ENCODE measurements around the gene GGTA1.
"Not testable (repeated sequence)": the region's sequence is repeated elsewhere in the genome, so short reads cannot be mapped to it uniquely, and the experiment has no call there.

GGTA1 gene

GRCh38 chr9:121499427-121500164 lies at the start of gene GGTA1:
TSS of gene GGTA1 (minus strand) at chr9:121499844. CDS start at chr9:121467922, 31,922 bp downstream.
- DNase-seq = no peak

GRCh38 chr9:121548666-121549065 lies 49.0 kb upstream of the GGTA1 start:
- no peak for DNase-seq

- peak; percentile 60 for DNase-seq
These were observed 46.3 kb upstream of the GGTA1 start for GRCh38 chr9:121545875-121546423.

GRCh38 chr9:121545150-121545874 lies 45.7 kb upstream of the GGTA1 start:
- no peak for DNase-seq

GRCh38 chr9:121542025-121542424 lies 42.4 kb upstream of the GGTA1 start:
- DNase-seq = no peak

- no peak for DNase-seq
These were observed 41.6 kb upstream of the GGTA1 start for GRCh38 chr9:121541256-121541655.

- no peak for DNase-seq
These were observed 38.6 kb upstream of the GGTA1 start for GRCh38 chr9:121538221-121538620.

GRCh38 chr9:121537283-121537682 lies 37.6 kb upstream of the GGTA1 start:
- DNase-seq = no peak

- DNase-seq = no peak
These were observed 33.2 kb upstream of the GGTA1 start for GRCh38 chr9:121532881-121533280.

- no peak for DNase-seq
These were observed 29.8 kb upstream of the GGTA1 start for GRCh38 chr9:121529237-121529987.

- DNase-seq = no peak
These were observed 29.0 kb upstream of the GGTA1 start for GRCh38 chr9:121528642-121529041.

- DNase-seq = no peak
These were observed 27.7 kb upstream of the GGTA1 start for GRCh38 chr9:121527371-121527770.

- DNase-seq = not testable (repeated sequence)
These were observed 20.0 kb upstream of the GGTA1 start for GRCh38 chr9:121519688-121520087.

GRCh38 chr9:121518634-121519033 lies 19.0 kb upstream of the GGTA1 start:
- no peak for DNase-seq

GRCh38 chr9:121513166-121513565 lies 13.5 kb upstream of the GGTA1 start:
- DNase-seq = not testable (repeated sequence)

GRCh38 chr9:121510766-121511550 lies 11.3 kb upstream of the GGTA1 start:
- no peak for DNase-seq

GRCh38 chr9:121509180-121509579 lies 9.5 kb upstream of the GGTA1 start:
- DNase-seq = no peak

GRCh38 chr9:121508415-121508814 lies 8.8 kb upstream of the GGTA1 start:
- no peak for DNase-seq

- DNase-seq = no peak
These were observed 6.5 kb upstream of the GGTA1 start for GRCh38 chr9:121505903-121506735.

- DNase-seq = no peak
These were observed 3.8 kb upstream of the GGTA1 start for GRCh38 chr9:121503444-121503843.

GRCh38 chr9:121500165-121500478 lies 478 bp upstream of the GGTA1 start:
- DNase-seq = no peak

- DNase-seq = no peak
These were observed 542 bp downstream of the GGTA1 start for GRCh38 chr9:121499177-121499426.
